Gastroesophageal sphincter (tissue), 4 donors: ENCODE measurements around the gene JUN. TPM values are rescaled to one million over a fixed set of nuclear protein-coding genes. Genes with fewer than 3 reads are reported as not detected.

ENCODE experiments used
- ATAC-seq: fragments of 150-250 bp; one replicate; pipeline ENCODE4 v1.9.1; 2016; ENCODE audit warnings: mild to moderate bottlenecking, moderate library complexity
- H3K27ac ChIP-seq, 4 donors: fragments of 200-600 bp; sonication (generic) in 3 of 4; 1 replicate in 3 of 4; 2 replicates in 1 of 4; pipeline ENCODE4 v1.5.1; 2016 to 2019
- H3K27me3 ChIP-seq: fragments of 200-600 bp; sonication (generic); one replicate; pipeline ENCODE4 v1.5.1; 2019
- H3K36me3 ChIP-seq, 2 donors: fragments of 200-600 bp; sonication (generic); one replicate each; pipeline ENCODE4 v1.5.1; 2019; ENCODE audit warnings: control low read depth in 1 of 2
- H3K4me1 ChIP-seq, 3 donors: fragments of 200-600 bp; sonication (generic); 1 replicate in 2 of 3; 2 replicates in 1 of 3; pipeline ENCODE4 v1.5.1; 2016 to 2019; ENCODE audit warnings: control low read depth in 2 of 3
- H3K4me3 ChIP-seq, 2 donors: fragments of 200-600 bp; sonication (generic); one replicate each; pipeline ENCODE4 v1.5.1; 2019; ENCODE audit warnings: mild to moderate bottlenecking in 1 of 2, moderate library complexity in 1 of 2
- H3K9me3 ChIP-seq, 3 donors: fragments of 200-600 bp; sonication (generic); one replicate each; pipeline ENCODE4 v1.5.1; 2017 to 2019; ENCODE audit warnings: control low read depth in 2 of 3
- CTCF ChIP-seq, 4 experiments: fragments of 200-600 bp in 2 of 4; fragments of 450-650 bp in 2 of 4; sonication (generic) in 1 of 4; IDR thresholded peaks; one replicate each; pipeline ENCODE4 v1.5.1; 2017 to 2019; ENCODE audit warnings: antibody characterized with exemption in 4 of 4, mild to moderate bottlenecking in 2 of 4, moderate library complexity in 2 of 4
- EP300 ChIP-seq: sonication (generic); formaldehyde crosslinking; IDR thresholded peaks from one replicate; pipeline ENCODE4 v1.6.1; 2017; ENCODE audit warnings: antibody characterized with exemption, mild to moderate bottlenecking
- POLR2A ChIP-seq, 2 donors: fragments of 450-650 bp; IDR thresholded peaks; one replicate each; pipeline ENCODE4 v1.6.1; 2017; ENCODE audit warnings: antibody characterized with exemption in 2 of 2, mild to moderate bottlenecking in 2 of 2, moderate library complexity in 1 of 2
- POLR2AphosphoS5 ChIP-seq: sonication (generic); formaldehyde crosslinking; IDR thresholded peaks from one replicate; pipeline ENCODE4 v1.6.1; 2017; ENCODE audit warnings: antibody characterized with exemption
- WGBS, 2 donors: methylation state at CpG; one replicate each; pipeline ENCODE4 v1.1.5; 2018; ENCODE audit warnings: low coverage in 1 of 2; 5-methylcytosine and 5-hydroxymethylcytosine counted together
- total RNA-seq, 4 donors: library from RNA; depleted of rRNA; stranded (reverse); fragments of >200 nt; gene quantifications; one replicate each; pipeline ENCODE4 v1.1.0, GENCODE V29; 2016

Gene JUN
- total RNA-seq, 4 donors from 2014 or later, result 102 to 145 (median 105) TPM

- no peaks in the 10 kb centered on the region for H3K27me3 ChIP-seq
- H3K36me3 ChIP-seq, result no peaks in the 10 kb centered on the region
- WGBS, 2 donors, result 71 to 77% methylated on average over 5 to 6 of the region's 6 CpGs
- no peak for ATAC-seq
- H3K27ac ChIP-seq, result no peak overlapping the region
- peaks cover 0 to 14% (median 0%) of the 10 kb centered on the region in 3 donors for H3K4me1 ChIP-seq
- H3K4me3 ChIP-seq, result no peak overlapping the region
- no peak for TF ChIP-seq EP300
- TF ChIP-seq POLR2AphosphoS5, result no peak
- TF ChIP-seq POLR2A (IDR thresholded peaks at IDR 0.05), result no peak
- no peak for TF ChIP-seq CTCF (IDR thresholded peaks at IDR 0.05)
- H3K9me3 ChIP-seq, result no peaks in the 10 kb centered on the region
Measured at GRCh38 chr1:58789322-58789856, 5.5 kb upstream of the JUN start.

- H3K4me3 ChIP-seq, result no peak overlapping the region
- no peak for TF ChIP-seq EP300
- TF ChIP-seq POLR2AphosphoS5, result no peak
- TF ChIP-seq CTCF (IDR thresholded peaks at IDR 0.05), result no peak
- TF ChIP-seq POLR2A (IDR thresholded peaks at IDR 0.05), result no peak
- H3K4me1 ChIP-seq, result peaks cover 0 to 14% (median 0%) of the 10 kb centered on the region in 3 donors
- H3K36me3 ChIP-seq, result no peaks in the 10 kb centered on the region
- no peak for ATAC-seq
- no peaks in the 10 kb centered on the region for H3K27me3 ChIP-seq
- no peaks in the 10 kb centered on the region for H3K9me3 ChIP-seq
- H3K27ac ChIP-seq, result no peak overlapping the region
- WGBS, 2 donors, result 91 to 100% methylated on average over 1 to 3 of the region's 3 CpGs
Measured at GRCh38 chr1:58788259-58788658, 4.4 kb upstream of the JUN start.

GRCh38 chr1:58786927-58787245, 3.0 kb upstream of the JUN start:
- ATAC-seq, result no peak
- Histone ChIP-seq H3K4me3 (no peak overlapping the region), H3K9me3 (no peaks in the 10 kb centered on the region), H3K4me1 (peaks cover 0 to 14% (median 0%) of the 10 kb centered on the region in 3 donors), H3K36me3 (no peaks in the 10 kb centered on the region), H3K27me3 (no peaks in the 10 kb centered on the region), H3K27ac (peak overlapping the region in 3 of 4 donors; percentile 95 to 100 (median 100))
- TF ChIP-seq EP300 (no peak), CTCF (IDR thresholded peaks at IDR 0.05) (no peak), POLR2AphosphoS5 (no peak), POLR2A (IDR thresholded peaks at IDR 0.05) (no peak)
- WGBS, 2 donors, result no CpG with 5 or more reads among the region's 2 CpGs

GRCh38 chr1:58786184-58786926, 2.5 kb upstream of the JUN start:
- no peaks in the 10 kb centered on the region for H3K9me3 ChIP-seq
- H3K36me3 ChIP-seq, result no peaks in the 10 kb centered on the region
- peak overlapping the region in 3 of 4 donors; percentile 95 to 100 (median 100) for H3K27ac ChIP-seq
- no peaks in the 10 kb centered on the region for H3K27me3 ChIP-seq
- H3K4me3 ChIP-seq, result peak overlapping the region in 1 of 2 donors; percentile 74
- no peak for ATAC-seq
- no peak for TF ChIP-seq CTCF (IDR thresholded peaks at IDR 0.05)
- TF ChIP-seq POLR2A (IDR thresholded peaks at IDR 0.05), result no peak
- TF ChIP-seq EP300, result no peak
- TF ChIP-seq POLR2AphosphoS5, result no peak
- 60 to 81% methylated on average over 5 to 6 of the region's 6 CpGs for WGBS, 2 donors
- H3K4me1 ChIP-seq, result peaks cover 0 to 15% (median 0%) of the 10 kb centered on the region in 3 donors
